Skin of body (tissue), 2 donors: ENCODE measurements around the gene LBP. TPM values are rescaled to one million over a fixed set of nuclear protein-coding genes. Genes with fewer than 3 reads are reported as not detected.

Experiments
- small RNA-seq: library from RNA; depleted of rRNA; stranded (forward); fragments of <200 nt; gene quantifications from one replicate; pipeline ENCODE3, GENCODE V24; 2014; ENCODE audit warnings: low replicate concordance
- total RNA-seq: library from RNA; depleted of rRNA; stranded (reverse); fragments of >200 nt; gene quantifications from one replicate; pipeline ENCODE4 v1.2.3, GENCODE V29; 2014

The LBP gene
- total RNA-seq, 1 donor from 2014 or later = 0.30 TPM

Small RNA genes within 50 kb of the gene (small RNA-seq; reads per million reads assigned to genes)
- gene RF00056 (not detected), gene SNORA71B (58.5 reads per million, percentile 96 among the genes with 10 or more reads in this experiment)

Other genes with a start within 250 kb of the LBP start
- 4.8 TPM for gene TGM2, start 181.2 kb upstream of the LBP start, total RNA-seq
- 1.3 TPM for gene KIAA1755, start 85.7 kb upstream of the LBP start, total RNA-seq
- gene BPI, start 42.3 kb upstream of the LBP start, total RNA-seq = 7.9 TPM
- 15.2 TPM for gene SNHG17, start 88.8 kb downstream of the LBP start, total RNA-seq
- gene RALGAPB, start 126.4 kb downstream of the LBP start, total RNA-seq = 36.1 TPM
- not detected for gene ADIG, start 234.7 kb downstream of the LBP start, total RNA-seq